Activated CD8-positive, alpha-beta memory T cell treated with anti-CD3 and anti-CD28 coated beads, Interleukin-2, amount 50 U/mL, for 4 hours (primary cell): ENCODE measurements around the gene NRDE2.

Source experiments
- DNase-seq: peaks from one replicate; pipeline ENCODE4 v3.0.0-alpha.2; 2020

NRDE2 gene

DNA sequence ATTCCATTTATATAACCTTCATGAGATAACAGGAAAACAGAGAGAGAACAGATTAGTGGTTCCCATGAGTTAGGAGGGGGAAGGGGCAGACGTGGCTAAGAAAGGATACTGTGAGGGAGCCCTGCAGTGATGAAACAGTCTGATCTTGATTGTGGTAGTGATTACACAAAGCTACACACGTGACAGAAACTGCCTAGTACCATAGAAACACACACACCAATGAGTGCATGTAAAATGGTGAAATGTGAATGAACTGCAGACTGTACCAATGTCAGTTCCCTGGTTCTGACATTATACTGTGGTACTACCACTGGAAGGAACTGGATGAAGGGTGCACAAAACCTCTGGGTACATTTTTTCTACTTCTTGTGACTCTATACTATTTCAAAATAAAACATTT is 36.9 kb downstream of the NRDE2 start:
- no peak for DNase-seq

DNA sequence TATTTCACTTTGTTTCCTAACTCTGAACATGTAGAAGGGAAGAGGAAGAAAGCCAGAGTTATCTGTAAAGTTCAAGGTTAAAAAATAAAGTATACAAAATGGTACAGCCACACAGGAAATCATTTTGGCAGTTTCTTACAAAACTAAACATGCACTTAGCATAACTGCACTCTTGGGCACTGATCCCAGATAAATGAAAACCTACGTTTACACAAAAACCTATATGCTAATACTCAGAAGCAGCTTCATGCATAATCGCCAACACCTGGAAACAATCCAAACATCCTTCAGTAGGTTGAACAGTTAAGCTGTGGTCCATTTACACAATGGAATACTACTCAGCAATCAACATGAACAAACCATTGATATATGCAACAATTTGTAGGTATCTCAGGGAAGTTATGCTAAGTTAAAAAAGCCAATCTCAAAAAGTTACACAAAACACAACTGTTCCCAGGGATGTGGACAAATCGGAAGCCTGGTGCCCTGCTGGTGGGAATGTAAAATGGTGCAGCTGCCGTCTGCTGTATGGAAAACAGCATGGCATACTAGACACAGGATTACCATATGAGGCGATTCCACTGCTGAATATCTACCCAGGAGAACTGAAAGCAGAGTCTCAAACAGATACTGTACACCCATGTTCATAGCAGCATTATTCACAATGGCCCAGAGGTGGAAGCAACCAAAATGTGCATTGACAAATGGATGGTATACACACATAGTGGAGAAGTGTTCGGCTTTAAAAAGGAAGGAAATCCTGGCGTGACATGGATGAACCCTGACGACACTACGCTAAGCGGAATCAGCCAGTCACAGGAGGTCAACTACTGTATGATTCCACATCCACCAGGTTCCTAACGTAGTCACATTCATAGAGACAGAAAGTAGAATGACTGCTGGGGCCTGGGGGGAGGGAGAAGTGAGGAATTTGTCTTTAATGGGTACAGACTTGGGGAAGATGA is 37.7 kb downstream of the NRDE2 start:
- DNase-seq: no peak

DNA sequence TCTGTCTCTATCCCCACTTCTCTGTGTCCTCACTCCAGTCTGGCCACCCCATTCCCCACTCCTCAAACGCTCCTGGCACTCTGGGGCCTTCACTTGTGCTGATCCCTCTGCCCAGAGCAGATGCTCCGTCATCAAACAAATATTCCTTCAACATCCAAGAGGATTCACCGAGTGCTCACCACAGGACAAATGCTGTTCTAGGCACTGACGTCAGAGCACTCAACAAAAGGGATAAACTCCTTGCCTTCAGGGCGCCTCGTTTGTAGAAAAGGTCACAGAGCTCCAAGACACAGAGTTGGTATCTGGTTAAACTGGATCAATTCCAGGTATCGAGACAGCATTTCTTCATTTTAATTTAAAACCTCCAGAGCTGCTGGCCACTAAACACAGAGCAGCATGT is 40.0 kb downstream of the NRDE2 start:
- DNase-seq: no peak

DNA sequence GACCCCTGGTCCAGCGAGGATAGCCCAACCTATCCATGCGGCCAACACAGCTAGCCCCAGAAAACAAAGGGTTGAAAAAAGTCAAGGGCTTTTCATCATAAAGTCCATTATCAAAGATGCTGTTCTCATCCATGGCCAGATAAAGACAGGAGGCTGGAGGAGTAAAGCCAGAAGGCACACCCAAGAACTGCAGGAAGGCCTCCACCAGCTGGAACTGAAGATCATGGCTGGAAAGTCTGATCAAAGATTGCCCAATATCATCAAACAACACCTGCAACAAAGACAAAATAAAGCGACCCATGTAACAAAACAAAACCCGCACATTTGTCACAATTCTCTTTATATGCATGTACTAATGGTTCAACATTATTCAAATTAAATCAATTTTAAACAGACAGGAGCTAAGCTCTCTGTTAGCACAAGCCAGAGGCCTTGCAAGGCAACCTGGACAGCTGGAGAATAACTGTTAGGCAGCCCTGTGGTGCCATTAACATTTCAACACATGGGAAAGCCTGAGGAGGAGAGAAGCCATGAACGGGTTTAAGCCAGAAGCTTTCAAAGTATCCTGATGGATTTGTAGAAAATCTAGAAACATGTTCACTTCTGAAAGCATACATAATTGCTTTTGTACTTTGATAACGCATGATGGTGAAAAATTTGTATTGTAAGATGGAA is 41.3 kb downstream of the NRDE2 start:
- no peak for DNase-seq

DNA sequence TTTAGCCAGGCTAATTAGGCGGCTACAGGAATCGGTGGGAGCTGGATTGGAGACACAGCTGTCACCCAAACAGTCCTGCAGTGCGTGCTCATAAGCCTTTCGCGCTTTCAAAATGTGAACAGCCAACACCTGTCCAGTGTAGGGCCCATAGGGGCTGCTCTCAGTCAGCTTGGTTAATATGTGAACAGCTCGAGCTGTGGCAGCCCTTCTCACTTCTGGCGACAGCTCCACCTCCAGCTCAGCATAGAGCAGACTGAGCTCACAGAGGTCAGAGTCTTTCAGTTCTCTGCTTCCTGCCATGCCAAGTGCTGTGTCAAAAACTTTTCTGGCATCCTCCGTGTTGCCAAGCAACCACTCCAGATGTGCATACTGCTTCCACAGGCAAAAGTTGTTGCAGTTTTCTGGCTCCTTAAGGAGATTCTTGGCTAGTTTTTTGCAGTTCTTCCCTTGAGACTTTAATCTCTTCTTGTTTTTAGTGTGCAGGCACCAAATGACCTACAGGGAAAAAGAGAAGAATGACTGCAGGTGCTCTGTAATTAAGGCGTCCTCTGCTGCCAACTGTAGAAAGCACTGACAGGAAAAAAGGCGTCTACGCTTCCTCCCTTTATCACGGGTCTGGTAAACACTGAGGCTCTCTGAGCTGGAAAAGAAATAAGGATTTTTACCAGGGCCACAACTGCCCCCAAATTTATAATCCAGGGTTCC is 42.9 kb downstream of the NRDE2 start:
- DNase-seq: no peak

DNA sequence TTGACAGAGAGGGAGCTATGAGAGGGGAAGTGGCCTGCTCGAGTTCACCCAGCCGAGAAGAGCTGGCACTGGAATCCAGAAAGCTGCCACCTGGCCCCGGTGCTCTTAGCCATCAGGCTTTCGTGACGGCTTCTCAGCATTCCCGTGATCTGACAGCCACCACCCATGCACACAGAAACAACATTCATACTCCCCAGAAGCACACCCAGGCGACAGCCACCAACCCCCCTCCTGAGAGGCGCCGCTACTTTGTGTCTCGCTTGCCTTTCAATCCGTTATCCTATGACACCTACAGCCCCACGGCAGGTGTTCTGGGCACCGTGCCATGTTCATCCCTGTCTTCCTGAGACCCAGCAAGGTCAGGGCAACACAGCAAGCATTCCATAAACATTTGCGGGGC is 44.0 kb downstream of the NRDE2 start:
- no peak for DNase-seq

DNA sequence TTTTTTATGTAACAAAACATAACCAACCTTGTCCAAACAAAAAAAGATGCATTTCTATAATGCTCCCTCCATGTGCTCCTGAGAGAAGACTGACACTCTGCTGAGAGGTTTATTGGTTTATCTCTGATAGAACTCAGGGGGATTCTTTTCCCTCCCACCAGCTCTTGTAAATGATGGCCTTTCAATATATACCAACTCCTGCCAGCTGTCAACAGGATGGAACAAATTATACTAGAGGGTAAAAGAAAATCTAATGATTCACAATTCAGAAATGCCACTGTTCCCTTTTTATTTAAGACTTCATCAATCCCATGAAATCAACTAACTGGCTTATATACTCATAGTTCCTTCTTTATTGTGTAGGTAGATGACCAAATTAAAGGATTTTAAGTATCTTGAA is 50.0 kb downstream of the NRDE2 start:
- no peak for DNase-seq

DNA sequence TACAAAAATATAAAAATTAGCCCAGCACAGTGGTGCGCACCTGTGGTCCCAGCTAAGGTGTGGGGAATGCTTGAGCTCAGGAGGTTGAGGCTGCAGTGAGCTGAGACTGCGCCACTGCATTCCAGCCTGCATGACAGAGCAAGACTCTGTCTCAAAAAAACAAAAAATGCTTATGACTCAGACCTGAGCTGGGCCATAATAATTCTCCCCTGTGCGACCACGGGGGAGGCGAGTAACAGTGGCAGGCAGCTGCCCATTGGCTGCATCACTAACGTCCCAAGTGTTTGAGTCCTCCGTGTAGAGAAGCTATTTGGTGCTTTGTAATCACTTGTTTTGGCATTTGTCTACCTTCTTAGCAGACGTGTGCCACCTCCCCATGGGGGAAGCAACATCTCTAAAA is 50.5 kb downstream of the NRDE2 start:
- DNase-seq: no peak

DNA sequence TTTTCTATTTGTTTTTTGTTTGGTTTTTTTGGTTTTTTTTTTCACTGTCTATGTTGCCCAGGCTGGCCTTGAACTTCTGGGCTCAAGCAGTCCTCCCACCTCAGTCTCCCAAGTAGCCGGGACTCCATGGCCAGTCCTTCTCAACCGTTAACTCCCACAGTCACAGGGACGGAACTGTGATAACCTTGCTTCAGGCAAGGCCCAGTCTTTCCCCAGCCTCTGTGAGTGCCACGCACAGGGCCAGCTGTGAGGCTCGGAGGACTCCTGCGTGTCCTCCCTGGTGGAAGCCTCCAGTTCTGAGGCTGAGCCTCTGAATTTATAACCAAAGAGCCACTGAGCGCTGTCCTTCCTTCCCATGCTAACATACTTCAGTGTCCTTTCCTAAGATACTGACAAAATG is 51.6 kb downstream of the NRDE2 start:
- DNase-seq: no peak

DNA sequence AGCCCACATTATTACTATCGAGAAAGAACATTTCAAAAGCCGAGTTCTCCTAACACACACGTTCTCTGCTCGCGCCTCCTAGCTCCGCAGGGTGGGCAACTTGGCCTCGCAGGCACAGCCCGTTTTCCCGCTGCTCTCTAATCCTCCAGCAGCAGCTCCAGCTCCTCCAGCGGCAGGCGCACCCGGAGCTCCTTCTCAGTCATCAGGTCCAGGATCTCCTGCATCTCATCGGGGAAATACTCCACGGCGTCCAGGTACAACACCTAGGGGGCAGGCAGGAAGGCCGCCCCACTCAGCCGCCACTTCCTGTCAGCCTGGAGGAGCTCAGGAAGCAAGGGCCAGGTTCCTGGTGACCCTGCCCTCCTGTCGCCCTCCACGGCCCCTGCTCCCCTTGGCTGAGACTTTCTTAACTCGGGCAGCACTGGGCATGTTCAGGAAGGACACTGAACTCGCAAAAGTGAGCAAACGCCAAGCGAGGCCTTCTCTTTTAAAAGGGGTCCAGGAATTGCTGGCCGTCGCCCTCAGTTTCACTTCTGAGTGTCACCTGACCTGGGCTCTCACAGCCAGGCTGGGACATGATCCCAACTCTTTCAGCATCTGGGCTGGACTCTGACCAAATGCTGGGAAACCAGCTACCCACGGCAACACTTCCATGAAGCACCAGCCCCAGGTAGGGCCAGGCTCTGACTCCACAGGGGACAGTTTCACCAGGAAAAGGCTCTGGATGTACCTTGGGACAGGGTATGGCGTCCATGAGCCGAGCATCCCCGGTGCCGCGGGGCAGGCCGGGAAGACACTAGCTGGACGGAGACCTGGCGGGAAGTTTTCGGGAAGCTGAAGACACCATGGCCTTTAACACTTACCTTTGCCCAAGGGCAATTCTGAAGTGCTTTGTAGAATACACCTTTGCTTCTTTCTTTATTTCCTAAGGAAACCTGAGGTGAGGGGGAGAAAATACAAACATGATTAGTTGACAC is 53.3 kb downstream of the NRDE2 start:
- DNase-seq: no peak

DNA sequence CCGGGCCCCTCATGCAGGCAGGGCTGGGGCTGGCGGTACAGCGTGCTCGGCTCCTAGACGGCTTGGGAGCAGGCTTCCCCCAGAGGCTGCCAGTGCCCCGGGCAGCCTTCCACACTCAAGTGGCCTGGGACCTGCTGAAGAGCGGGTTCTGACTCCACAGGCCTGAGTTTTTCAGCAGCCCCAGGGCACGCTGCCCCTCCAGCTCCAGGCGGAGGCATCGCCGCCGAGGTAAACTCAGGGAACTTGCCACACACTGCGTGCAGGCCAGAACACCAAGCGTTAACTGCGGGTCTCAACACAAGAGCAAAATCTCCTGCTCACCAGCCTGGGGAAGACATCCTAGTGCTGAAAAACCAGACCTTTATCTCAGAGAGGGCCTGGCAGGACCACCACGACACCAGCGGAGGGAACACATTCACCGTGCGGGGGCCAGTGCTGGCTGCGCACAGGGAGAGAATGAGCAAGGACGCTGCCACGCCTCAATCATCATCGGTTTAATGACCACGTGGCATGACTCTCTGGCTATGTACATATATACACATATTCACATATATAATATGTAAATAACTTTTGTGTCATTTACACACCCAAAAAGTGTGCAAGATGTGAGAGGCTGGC is 54.1 kb downstream of the NRDE2 start:
- no peak for DNase-seq

DNA sequence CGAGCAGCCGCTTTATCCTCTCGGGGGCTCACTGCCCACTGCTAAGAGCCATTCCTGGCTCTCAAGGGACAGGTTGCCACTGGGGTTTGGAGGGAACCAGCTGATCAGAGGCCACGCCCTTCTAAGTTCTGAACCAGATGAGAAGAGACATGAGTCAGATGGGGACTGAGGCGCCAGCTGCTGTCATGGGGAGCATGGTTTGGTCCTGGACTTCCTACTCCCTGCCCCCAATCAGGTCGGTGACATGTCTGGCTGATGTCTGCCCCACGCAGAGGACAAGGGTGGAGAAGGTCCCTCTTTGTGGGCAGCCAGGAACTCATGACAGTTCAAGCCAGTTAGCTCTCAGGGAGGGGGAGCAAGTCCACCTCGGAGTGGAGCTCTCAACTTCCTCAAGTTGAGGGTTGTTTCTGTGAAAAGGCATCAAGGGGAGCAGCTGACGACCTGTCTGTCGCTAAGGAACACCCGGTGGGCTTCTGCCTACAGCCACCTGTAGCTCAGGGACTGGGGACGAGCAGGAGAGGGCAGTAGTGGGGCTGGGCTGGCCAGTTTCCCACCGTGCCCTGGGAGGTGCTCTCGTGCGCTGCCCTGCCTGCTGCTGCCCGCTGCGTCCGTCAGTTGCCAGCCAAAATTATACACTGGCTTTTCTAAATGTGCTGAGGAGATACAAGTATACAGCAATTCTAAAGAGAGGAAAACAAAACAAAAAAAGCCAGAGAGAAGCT is 54.9 kb downstream of the NRDE2 start:
- no peak for DNase-seq

DNA sequence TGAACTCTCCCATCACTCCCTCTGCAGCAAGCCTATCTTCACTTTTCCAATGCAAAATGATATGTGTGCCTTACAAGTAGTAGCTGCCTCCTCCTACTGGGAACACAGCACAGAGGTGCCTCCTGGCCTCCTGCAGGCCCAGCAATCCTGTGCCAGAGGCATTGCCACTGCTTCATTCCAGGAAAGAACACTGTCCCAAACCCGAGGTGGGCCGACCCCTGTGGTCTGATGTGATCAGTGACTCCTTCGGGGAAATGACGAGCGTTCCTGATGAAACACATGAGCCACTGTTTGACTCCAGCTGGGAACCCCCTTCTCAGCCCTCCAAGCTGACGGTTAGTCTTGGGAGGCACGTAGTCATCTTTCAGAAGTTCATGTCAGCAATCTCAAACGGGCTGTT is 55.9 kb downstream of the NRDE2 start:
- DNase-seq: no peak

DNA sequence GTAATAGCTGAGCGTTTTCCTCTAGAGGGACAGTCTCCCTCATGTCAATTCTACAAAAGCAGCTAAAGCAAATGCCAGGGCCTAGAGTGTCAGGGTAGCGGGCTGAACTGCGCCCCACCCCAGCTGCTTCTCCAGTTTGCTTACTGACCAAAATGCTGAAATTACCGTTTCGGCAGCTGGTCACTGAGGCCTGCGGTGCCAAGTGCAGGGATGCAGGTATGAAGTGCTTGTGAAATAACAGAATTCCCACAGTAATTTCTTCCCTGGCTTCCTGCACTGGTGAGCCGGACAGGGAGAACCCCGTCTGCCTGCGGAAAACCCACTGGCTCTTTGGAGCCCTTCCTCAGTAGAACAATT is 56.3 kb downstream of the NRDE2 start:
- DNase-seq: no peak

DNA sequence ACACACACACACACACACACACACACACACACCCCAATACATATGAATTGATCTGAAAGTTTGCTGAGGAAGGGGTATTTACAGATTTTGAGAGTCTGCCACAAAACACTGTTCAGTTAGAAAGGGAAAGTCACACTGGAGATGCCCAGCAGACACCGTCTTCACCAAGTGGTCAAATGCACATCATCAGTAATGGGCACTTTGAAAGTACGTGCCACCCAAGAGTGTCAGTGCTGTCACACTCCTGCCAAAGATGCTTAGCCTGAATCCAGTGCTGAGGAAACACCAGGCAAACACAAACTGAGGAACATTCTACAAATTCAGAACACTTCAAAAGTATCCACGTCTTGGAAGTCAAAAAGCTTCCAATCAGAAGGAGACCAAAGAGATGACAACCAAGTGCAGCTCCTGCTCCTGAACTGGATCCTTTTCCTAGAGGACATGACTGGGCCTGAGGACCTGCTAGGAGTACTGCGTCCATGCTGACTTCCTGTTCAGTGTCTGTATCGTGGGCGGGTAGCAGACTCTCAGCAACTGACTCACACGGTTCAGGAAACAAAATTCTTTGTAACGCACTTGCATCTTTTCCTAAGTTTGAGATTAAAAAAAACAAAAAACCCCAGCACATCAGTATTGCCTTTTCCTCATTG is 56.8 kb downstream of the NRDE2 start:
- DNase-seq: no peak

DNA sequence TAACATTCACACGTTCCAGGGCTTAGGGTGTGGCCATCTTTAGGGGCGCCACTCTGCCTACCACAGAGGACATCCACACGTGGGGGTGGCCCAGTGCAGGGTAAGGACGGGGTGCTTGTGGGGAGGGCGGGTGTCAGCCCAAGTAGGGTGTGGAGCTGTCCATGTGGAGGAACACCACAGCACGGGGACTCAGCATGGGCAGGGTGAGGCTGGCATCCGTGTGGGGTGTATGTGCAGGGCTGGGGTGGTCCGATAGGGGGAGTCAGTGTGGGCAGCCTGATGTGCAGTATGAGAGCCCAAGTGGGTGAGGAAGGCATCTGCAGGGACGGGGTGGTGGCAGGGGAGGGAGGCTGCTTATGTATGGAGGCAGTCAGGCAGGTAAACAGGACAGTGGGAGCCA is 57.7 kb downstream of the NRDE2 start:
- no peak for DNase-seq

DNA sequence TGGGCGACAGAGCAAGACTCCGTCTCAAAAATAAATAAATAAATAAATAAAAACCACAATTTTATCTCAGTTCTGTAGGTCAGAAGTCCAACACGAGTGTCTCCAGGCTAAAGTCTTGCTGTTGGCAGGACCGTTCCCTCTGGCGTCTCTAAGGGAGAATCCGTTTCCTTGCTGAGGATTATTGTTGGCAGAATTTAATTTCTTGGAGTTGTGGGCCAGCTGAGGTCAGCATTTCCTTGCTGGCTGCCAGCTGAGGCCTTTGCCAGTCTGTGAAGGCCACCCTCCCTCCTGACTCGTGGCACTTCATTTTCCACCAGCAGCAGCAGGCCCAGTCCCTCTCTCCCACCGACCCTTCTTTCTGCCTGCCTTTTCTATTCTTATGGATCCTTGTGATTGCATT is 58.2 kb downstream of the NRDE2 start:
- no peak for DNase-seq

DNA sequence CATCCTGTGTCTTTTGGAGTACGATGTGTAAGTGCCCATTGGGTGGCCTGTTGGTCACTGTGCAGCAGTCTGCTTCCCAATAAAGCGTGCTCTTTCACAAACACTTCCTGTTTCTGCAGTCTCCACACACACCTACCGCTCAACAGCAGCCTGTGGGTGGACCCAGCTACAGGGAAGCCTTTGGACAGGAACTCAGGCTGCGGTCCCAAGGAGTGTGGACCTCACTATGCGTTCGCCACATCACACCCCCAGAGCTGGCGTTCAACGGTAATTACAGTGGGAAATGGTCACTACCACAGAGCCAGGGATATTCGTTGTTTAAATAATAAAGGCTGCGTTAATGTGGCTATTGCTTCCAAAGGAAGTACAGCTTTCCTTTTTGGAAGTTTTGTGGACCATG is 59.2 kb downstream of the NRDE2 start:
- DNase-seq: no peak

DNA sequence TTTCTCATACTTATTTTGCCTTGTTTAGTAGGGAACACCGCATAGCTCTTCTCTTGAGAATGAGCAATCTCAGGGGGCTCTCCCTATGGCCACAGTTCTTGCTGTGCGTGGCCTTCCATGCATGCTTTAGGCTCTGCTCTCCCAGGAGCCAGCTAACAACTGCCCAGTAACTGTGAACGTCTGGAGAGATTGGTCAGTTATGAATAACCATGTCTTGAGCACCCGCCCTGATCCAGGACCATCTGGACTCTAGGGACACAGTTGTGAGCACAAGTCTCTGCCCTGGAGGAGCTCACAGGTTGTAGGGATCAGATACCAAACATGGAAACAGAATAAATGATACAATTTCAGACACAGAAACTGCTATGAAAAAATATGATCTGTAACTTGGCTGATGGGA is 63.3 kb downstream of the NRDE2 start:
- no peak for DNase-seq

DNA sequence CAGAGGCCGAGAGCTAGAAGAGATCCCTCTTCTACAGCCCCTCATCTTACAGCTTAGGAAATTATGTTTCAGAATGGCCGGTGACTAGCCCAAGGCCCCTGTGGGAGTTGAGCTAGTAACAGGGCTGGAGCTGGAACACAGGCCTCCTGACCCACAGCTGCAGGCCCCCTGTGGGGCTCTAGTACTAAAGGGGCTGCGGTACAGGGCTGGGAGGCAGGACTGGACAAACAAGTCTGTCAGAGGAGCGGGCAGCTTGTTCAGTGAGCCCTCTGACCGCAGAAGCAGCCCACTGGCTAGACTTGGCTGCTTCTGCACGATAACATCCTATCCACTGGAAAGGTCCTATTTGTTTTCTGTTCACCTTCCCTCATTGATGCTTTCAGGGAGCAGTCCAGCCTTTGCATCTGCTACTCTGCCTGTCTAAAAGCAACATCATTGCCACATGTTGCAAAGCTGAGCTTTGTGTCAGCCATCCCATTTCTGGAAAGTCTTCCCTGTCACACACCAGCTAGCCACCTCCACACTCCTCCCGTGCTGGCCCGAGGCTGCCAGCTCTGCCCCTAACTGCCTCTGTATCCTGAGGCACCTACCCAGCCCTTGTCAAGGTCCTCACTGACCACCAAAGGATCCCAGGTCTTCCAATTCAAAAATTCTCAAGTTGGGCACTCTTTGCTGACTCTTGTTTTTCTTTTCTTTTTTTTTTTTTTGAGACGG is 65.1 kb downstream of the NRDE2 start:
- DNase-seq: no peak
